ENCODE results near the gene ARMC10.

DNA sequence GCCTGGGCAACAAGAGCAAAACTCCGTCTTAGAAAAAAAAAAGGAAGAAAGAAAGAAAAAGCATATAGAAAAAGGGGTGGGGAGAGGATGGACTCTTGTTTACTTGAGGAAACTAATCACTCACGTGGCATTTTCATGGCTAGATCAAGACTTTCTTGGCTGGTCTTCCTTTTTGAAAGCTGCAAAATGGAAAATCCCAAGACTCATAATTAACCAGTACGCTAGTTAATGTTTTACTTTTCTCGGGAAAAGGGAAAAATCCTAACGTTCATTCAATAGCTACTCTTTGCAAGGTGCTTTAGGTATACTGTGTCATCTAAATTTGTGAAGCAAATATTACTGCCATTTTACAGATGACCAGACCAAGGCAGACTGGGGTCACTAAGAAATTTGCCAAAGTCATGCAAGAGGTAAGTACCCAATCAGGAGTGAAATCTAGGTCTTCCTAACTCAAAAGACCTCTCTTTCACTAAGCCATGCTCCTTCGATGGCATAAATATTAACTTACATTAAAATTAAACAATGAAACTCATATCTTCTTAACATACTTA is 49.6 kb downstream of the ARMC10 start:
- TF ChIP-seq GATA2 (IDR thresholded peaks at IDR 0.05; ENCODE audit: low read depth, low read length) (no peak), GATA3 (IDR thresholded peaks at IDR 0.05; ENCODE audit: low read depth, low read length) (no peak)

Data from SH-SY5Y (cell line).